HG03571 (cell line): ENCODE data around the gene ROR2.

Experiments
- ATAC-seq: cut with Tn5 transposase; IDR thresholded peaks from one replicate; pipeline ENCODE4 v1.9.1; 2021; ENCODE audit not compliant: unreplicated experiment

Gene ROR2

DNA sequence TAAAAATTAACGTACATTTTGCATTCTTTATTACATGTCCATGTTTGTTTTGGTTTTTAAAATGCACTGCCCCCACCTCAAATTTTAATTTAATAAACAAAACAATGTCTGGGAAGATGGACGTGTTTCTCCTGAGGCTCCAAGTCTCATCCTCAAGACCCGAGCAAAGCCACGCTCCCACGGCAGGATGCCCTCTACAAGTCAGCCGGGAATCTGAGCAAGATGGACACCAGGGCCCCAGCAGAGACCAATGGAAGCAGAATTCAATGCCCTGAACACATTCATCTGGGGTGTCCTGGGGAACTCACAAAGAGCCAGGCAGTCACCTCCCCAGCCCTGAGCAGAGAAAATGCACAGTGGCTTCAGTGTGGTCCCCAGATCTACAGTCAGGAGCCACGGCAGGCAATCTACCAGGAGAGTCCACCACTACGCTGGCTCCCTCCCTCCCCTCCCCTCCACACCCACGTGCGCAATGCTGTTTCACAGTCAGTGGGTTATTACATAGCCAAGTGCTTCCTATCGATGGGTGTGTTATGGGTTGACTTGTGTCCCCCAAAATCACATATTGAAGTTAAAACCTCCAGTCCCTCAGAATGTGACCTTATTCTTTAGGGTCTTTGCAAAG is 129.8 kb downstream of the ROR2 start:
- ATAC-seq, result no peak

DNA sequence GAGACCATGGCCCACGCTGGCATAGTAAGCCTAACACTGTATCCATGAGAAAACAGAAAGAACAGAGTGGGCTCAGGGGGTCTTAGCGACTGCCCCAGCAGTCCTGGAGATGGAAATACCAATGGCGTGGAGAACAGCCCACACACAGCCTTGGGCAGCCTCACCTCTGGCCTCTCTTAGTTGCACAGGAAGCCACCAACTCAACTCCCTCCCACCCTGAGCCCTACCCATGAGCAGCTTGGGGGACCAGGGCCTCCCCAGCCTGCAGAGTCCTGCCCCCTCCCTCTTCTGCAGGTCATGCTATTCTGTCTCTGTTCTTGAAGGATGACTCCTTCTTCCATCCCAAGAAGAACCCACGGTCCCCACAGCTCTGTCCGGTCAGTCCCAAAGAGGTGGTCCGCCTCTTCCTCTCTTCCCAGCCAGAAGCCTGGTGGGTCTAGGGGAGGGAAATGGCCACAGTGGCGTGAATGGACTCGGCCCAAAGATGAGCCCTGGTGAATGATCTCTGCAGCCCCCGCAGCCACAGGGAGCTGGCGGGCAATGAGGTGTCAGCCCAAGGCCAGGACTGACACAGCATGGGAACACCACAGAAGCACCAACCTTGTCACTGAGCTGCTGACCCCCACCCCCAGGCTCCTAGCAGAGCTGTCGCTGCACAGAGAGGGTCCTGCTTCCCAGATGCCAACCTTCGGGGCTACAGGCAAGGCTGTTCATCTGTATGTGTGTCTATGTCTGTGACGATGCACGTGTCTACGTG is 131.2 kb downstream of the ROR2 start:
- ATAC-seq, result no peak

DNA sequence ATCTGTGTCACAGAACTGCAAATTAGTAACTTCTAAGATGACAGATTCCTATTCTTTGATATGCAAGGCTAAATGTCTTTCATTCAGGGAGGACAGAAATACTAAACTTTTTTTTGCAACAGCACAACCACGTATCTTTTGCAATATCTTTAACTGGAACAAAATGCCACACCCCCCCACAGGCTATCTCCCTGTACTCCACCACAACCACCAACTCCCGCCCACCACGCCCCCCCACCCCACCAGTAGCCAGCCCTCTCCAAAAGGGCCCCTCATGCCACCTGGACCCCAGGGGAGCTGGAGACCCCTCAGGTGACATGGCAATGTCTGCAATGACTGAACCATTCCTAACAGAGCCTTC is 131.8 kb downstream of the ROR2 start:
- no peak for ATAC-seq

DNA sequence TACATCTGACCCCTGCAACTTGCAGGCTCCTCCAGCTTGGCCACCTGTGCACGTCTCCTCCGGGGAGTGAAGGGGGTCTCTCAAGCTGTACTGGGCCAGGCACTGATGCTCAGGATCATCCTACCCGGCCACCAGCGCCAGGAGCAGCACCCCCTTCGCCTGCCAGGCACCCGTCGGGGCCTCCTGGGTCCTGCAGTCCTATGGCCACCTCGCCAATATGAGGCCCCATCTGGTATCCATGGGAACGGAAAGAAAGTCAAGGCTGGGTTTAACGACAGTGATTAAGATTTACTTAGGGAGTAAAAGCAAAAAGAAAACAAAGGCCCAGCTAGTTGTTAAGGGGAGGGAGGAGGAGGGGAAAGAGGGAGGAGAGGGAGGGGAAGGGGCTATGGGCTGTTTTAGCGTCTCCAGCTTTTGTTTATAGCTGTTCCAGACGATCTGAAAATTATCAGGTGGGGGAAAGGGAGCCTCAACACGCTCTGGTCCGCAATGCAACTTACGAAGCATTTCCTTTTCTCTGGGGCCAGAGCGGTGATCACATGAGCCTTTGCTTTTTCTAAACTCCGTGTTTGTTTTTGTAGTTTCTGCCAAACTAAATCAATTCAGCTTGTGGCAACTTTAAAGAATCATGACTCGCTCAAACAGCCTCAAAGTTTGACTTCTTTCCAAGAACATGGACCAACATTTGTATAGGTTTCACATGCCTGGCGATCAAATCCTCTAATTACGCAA is 132.4 kb downstream of the ROR2 start:
- ATAC-seq, result no peak

DNA sequence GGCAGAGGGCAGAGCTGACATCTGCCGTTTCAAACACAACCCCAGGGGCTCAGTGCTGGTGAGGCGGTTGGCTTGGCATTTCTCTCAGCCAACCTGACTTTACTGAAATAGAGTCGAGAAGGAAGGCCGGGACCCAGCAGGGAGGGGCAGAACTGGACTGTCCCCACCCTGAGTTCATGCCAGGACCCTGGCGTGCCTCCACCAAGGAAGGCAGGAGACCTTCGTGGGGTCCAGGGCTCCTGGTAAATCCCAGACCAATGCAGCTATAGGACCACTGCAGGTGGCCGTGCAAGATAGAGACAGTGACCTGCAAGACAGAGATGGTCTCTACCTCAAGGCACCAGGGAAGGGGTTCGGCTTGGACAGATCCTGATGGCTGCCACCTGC is 132.9 kb downstream of the ROR2 start:
- ATAC-seq, result no peak

DNA sequence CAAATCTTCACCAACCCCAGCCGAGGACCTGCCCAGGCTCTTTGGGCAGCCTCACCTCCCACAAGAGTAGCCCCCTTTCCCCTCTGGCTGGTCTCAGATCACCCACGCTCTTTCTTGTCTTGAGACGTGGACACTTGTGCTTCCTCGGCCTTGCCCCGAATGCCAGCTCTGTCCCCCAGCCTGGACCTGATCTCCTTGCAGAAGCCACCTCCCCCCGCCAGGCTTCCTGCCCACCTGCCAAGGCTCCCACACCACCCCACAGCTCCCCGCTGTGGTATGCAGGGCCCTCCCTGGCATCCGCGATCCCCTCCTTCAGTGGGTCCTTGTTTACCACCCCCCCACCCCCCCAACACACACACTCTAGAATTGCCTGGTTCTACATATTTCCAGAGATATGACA is 133.7 kb downstream of the ROR2 start:
- ATAC-seq, result no peak

DNA sequence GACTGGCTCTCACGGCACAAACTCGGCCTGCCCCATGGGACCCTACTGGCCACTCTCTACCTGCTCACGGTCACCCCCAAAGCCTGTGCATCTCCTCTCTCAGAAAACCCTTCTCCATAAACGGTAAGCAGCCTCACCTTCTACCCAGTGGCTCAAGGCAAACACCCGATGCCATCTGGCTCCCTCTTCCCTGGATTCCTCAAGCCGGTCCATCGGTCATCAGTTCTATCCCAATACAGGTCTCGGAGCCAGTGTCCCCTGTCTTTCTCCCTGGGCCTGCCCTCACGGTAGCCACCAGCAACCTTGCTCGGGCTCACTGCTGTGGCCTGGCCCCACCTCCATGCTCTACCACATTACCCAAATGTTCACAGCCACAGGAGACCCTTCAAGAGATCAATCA is 134.1 kb downstream of the ROR2 start:
- no peak for ATAC-seq

DNA sequence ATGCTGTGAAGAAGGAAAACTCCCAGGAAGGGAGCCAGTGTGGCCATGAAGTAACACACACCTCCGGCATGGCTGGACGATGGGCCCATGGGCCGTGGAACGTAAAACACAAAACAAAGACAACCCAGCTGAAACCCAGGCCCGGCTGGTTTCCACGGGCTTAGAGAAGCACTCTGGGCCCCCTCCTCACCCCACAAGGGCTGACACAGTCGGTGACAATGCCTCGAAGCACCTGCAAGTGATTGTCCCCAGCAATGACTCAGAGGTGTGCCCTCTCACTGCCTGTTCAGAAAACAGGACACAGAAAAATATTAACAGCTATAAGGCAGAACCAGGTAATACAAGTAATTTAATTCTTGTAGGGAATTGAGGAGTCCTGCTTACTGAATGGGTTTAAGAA is 135.3 kb downstream of the ROR2 start:
- ATAC-seq, result no peak

DNA sequence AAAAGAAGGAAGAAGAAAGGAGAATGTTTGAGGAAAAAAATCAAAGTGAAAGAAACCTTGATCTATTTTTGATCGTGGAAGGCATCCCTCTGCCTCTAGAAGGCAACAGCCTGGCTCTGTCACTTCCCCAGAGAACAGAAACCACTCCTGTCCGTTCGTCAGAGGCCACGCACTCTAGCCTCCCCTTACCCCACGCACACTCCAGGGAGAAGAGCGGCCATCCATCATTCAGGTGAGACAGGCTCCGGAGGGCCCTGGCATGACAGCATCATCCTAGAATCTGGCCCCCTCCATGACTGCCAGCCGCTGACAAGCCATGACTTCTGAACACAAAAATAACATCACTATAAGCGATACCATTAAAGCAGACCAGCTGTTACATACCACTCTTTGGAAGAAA is 135.8 kb downstream of the ROR2 start:
- ATAC-seq, result no peak

DNA sequence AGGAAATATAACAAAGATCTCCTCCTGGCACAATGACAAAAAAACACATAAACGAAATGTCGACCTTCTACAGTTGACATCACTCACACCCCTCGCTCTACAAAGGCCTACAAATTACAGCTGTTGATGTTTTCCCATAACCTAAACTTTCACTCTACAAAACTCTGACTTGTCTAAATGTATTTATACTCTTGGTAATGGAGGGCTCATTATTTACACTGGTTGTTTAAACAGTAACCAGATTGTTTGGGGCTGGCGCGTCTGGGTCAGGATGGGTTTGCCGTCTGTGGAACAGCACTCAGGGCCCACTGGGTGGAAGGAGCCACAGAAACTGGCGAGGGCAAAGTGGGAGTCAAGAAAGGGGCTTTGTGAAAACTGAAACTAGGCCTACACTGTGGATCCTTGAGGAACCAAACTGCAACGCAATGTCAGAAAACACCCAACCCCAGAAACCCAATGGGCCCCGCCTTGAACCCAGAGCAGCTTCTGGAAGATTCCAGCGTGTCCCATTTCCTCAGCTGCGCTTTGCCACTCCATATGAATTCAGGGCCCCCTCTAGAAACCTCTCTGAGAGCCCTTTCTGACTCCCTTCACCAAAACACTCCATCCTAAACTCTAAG is 136.7 kb downstream of the ROR2 start:
- ATAC-seq, result no peak

DNA sequence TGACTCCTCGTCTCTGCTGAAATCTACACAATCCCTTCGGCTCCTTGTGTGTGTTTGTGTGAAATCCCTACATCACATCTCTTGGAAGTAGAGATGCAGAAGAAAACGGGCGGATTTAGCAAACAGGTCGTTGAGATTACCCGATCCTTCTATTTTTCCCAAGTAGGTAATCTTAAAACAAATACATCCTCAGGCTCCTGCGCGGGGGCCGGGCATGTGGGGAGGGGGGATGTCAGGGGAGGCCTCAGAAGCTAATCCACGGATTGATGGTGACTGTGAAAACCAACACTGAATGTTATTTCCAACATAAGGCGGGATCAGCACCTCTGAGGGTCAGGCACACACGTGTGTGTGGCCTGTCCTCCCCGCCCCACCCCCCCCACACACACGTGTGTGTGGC is 137.8 kb downstream of the ROR2 start:
- ATAC-seq, result no peak

DNA sequence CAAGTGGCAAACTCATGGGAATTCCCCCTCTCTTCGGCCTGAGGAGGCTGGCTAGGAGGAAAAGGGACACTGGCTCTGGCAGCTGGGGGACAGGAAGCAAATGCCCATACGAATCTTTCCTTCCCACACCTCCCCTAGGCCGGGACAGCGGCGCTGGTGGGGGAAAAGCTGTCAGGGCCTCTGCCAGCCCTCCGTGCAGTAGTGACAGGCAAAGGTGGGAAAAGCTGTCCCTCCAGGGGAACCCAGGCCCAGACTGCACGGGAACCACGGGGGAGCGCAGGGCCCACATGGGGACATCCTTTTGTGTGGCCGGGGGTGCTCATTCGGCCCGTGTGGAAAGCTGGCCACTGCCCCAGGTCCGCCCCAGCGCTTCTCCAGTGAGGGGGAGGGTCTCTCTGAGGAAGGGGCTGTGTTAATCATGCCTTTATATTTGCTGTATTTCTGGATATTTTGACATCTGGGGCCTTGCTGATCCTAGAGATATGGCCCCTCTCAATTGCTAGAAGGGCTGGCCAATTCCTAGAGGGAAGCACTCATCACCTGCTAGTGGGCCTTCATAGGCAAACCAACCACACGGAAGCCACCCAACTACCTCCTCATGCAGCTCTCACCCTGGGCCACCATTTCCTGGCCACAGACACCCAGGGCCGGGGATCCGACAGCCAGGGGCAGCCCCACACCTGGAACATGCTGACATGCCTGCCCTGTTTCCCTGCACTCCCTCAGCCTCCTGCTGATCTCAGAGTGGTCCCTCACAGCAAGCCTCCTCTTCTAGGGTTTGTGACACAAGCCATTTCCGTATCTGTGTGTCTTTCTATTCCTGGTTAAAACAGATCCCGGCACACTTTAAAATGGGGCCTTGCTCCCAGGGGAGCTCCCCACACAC is 138.8 kb downstream of the ROR2 start:
- ATAC-seq, result no peak

DNA sequence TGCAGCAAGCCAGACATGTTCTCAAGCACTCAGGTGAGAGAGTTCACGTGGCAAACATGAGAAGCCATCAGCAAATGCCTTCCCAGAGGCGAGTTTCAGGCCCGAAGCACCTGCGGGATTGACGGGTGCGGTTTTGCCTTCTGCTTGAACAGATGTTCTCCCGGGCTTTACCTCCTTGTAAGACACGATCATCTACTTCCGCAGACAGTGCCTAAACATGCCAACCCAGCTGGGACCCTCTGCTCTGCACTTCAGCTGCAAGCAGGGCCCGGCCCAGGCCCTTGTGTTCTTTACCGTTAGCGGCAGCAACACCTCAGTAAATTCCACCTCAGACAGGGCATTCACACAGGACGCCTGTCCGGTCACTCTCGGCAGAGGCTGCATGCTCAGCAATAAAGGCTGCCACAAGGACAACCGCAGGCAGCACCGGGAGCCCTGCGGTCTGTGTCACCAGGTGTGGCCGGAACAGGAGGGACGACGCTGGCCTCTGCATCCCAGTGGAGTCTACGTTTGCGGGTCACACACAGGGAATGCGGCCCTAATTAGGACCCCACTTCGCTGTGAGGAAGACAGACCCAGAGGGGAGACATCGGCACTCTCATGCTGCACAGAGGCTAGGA is 139.6 kb downstream of the ROR2 start:
- ATAC-seq, result no peak

DNA sequence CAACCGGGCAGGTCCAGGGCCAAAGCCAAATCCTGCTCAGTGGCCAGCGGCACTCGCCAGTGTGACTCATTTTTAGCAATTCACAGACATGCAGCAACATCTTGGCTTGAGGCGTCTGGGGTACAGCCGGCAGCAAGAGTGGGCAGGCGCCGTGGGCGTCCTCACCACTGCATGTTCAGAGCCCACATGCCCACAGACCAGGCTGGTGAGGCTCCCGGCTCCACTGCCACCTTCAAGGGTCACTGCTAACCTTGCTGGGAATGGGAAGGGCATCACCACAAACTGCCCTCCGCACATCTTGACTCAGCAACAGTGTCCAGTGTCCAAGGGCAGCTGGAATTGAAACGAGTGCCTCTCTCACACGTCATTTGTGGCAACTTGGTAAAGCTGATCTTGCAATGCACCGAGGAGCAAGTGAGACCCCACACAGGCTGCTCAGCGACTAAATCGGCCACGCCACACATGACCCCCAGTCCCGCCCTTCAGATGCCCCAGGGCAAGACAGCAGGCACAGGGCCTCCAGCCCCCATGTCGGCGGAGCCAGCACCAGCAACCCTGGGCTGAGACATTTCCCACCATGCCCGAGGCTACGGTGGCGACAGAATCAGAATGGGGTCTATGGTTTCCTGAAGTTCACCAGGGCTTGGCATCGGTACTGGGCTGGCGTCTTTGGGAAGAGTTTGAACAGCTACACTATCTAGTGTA is 140.3 kb downstream of the ROR2 start:
- no peak for ATAC-seq

DNA sequence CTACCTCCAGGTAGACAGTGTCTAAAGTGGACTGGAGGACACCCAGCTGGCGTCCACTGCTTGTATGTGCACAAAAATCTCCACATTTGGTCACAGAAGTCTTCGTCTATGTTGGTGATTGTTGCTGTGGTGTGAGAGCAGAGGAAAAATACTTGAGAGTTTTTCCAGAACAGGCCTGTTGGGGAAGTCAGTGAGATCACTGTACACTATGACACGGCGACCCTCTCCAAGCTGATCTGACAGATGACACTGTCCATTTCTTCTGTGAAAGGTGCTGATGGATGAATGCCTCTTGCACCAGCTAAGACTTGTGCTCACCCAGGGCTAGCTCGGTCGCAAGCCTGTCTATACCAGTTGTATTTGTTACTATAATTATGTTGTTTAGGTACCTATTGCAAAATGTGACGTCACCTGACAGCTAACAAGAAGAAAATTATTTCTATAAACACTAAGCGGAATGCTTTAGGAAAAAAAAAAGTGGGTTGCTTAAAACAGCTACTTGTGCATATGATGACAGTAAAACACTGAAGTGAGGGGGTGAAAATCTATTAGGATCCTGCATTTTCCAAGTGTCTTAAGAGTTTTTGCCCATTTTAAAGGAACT is 142.3 kb downstream of the ROR2 start:
- no peak for ATAC-seq

DNA sequence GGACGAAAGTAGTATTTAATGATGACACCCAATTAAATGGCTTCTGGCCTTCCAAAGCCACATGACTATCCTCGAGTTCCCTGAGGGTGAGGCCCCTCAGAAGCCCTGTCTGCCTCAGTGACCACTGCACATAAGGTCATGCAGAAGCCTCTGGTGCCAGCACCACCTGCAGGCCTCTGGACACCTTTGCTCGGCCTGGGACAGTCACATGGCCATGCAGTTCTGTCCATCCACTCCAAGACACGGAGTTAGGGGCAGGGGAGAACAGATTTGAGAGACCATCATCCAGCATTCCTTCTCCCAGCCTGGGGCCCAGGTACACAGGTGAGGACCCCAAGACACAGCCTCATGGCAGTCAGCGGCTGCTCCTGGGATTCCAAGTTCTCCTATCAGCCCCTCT is 145.0 kb downstream of the ROR2 start:
- no peak for ATAC-seq

DNA sequence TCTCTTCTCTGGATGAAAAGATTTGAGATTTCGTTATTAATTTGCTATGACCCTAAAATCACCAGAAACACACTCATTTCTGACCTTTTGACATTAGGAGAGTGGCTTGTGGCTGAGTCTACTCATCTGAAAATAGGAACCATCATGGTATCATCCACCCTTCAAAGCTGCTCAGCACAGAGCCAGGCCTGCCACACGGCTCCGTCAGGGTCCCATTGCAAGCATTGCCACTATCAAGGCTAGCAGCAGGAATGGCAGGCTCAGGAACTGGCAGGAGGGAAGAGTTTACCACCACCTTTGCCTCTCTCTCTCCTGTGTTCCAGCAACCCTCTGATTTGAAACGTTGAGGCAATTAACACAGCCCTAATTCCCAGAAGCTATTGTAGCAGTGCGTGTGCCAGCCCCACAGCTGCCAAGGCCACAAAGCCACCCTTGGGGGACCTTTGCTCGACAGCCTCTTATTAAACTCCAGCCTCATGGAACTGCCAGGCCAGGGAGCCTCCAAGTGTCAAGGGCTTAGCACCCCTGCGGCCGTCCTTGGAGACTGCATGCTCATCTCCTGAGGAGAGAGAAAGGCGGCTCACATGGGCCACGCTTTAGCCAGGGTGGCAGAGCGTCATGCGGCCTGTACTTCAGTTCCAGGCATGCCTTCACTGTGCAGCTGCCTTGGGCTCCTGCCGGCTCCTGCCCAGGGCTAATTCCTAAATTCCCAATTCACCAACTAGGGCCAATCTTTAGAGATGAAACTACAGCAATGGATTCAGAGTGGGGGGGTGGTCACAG is 145.9 kb downstream of the ROR2 start:
- no peak for ATAC-seq

DNA sequence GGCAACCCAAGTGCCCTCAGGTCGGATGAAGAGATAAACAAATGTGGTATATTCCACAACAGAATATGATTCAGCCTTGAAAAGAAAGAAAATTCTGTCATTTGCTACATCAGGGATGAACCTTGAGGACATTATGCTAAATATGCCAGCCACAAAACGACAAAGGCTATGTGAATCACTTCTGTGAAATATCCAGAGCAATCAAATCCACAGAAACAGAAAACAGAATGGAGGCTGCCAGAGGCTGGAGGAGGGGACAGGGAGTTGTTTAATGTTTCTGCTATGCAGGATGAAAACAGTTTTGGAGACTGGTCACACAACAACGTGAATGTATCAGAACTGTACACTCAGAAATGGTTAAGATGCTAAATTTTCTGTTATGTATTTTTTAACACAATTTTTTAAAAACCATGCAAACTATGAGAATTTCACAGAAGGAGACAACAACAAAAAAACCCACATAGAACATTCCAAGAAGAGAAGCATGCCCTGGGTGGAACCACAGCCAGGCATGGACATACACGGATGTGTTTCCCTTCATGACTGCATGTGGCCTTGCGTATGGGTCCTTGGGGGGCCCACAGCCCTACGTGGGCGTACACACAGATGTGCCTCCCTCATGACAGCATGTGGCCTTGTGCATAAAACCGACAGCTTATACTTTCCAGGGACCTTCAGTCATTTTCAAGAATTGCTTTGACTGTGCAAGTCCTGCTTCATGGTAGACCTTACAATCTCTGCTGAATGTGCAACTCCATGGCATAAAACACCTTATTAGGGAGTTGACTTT is 146.7 kb downstream of the ROR2 start:
- ATAC-seq, result no peak
